ENCODE measurements around the gene PRSS35. TPM values are rescaled to one million over a fixed set of nuclear protein-coding genes. Genes with fewer than 3 reads are reported as not detected.

PRSS35 gene
- total and polyA plus RNA-seq, 2 donors (not counting 1 experiment from before 2014, with no cell fraction given) = not detected

GRCh38 chr6:83464381-83465140 is 47.8 kb upstream of the PRSS35 start:
- Histone ChIP-seq H2AFZ (ENCODE audit: insufficient read depth, low read depth, low read length, poor library complexity, severe bottlenecking) (no peak overlapping the region), H3K4me2 (replicated peaks; ENCODE audit: low read depth, low read length, poor library complexity, severe bottlenecking) (no peak overlapping the region), H3K9ac (ENCODE audit: low read length) (no peak overlapping the region), H3K27ac (ENCODE audit: low read length in 2 of 2) (no peak overlapping the region), H4K20me1 (ENCODE audit: control insufficient read depth, insufficient read depth, low read length, poor library complexity, severe bottlenecking) (no peaks in the 10 kb centered on the region), H3K27me3 (replicated peaks in 1 of 4; ENCODE audit: control extremely low read depth in 1 of 4, control insufficient read depth in 3 of 4, insufficient read depth in 4 of 4, low read length in 3 of 4) (no peaks in the 10 kb centered on the region), H3K36me3 (replicated peaks in 1 of 2; ENCODE audit: control extremely low read depth in 1 of 2, control insufficient read depth in 1 of 2, extremely low read depth in 1 of 2, insufficient read depth in 2 of 2, low read length in 1 of 2) (no peaks in the 10 kb centered on the region), H3K4me1 (ENCODE audit: control insufficient read depth in 2 of 2, insufficient read depth in 2 of 2, low read length in 2 of 2) (no peaks in the 10 kb centered on the region), H3K9me3 (ENCODE audit: control extremely low read depth in 1 of 3, control insufficient read depth in 2 of 3, insufficient read depth in 1 of 3, low read length in 2 of 3) (no peaks in the 10 kb centered on the region), H3K79me2 (ENCODE audit: control insufficient read depth, insufficient read depth, low read length) (no peaks in the 10 kb centered on the region), H3K4me3 (ENCODE audit: control extremely low read depth in 1 of 5, extremely low read depth in 1 of 5, insufficient read depth in 1 of 5, low read depth in 2 of 5, low read length in 4 of 5) (no peak overlapping the region)
- intact Hi-C loops (cut with micrococcal nuclease) = no loop called here
- Mint-ChIP-seq H3K9me3 (ENCODE audit: insufficient read depth) (no peaks in the 10 kb centered on the region), H3K27me3 (no peaks in the 10 kb centered on the region), H3K4me3 (no peak overlapping the region), H3K4me1 (no peaks in the 10 kb centered on the region), H3K27ac (no peak overlapping the region)
- TF ChIP-seq EZH2 (IDR thresholded peaks at IDR 0.05; ENCODE audit: borderline replicate concordance, insufficient read depth, low read depth, low read length, poor library complexity, severe bottlenecking) = no peak
- no peak for TF ChIP-seq CTCF (IDR thresholded peaks at IDR 0.05)
- POLR2A ChIA-PET = no interaction called here
- DNase-seq = no peak
- ATAC-seq (ENCODE audit: low read depth) = no peak
- CTCF ChIA-PET = interaction anchor here (0.5 kb wide), 1 partner anchor 180 kb away, joined by 4 read pairs; no protein-coding TSS in a partner anchor
- 100% methylated on average over 3 of the region's 5 CpGs for WGBS (ENCODE audit: insufficient coverage)

GRCh38 chr6:83466328-83466727 is 46.0 kb upstream of the PRSS35 start:
- no peaks in the 10 kb centered on the region for H3K4me1 Mint-ChIP-seq
- Histone ChIP-seq H3K4me3 (ENCODE audit: control extremely low read depth in 1 of 5, extremely low read depth in 1 of 5, insufficient read depth in 1 of 5, low read depth in 2 of 5, low read length in 4 of 5) (no peak overlapping the region), H3K27ac (ENCODE audit: low read length in 2 of 2) (no peak overlapping the region), H3K36me3 (replicated peaks in 1 of 2; ENCODE audit: control extremely low read depth in 1 of 2, control insufficient read depth in 1 of 2, extremely low read depth in 1 of 2, insufficient read depth in 2 of 2, low read length in 1 of 2) (no peaks in the 10 kb centered on the region), H4K20me1 (ENCODE audit: control insufficient read depth, insufficient read depth, low read length, poor library complexity, severe bottlenecking) (no peaks in the 10 kb centered on the region), H3K9me3 (ENCODE audit: control extremely low read depth in 1 of 3, control insufficient read depth in 2 of 3, insufficient read depth in 1 of 3, low read length in 2 of 3) (no peaks in the 10 kb centered on the region), H3K79me2 (ENCODE audit: control insufficient read depth, insufficient read depth, low read length) (no peaks in the 10 kb centered on the region), H3K9ac (ENCODE audit: low read length) (no peak overlapping the region), H3K4me1 (ENCODE audit: control insufficient read depth in 2 of 2, insufficient read depth in 2 of 2, low read length in 2 of 2) (no peaks in the 10 kb centered on the region), H3K27me3 (replicated peaks in 1 of 4; ENCODE audit: control extremely low read depth in 1 of 4, control insufficient read depth in 3 of 4, insufficient read depth in 4 of 4, low read length in 3 of 4) (no peaks in the 10 kb centered on the region), H3K4me2 (replicated peaks; ENCODE audit: low read depth, low read length, poor library complexity, severe bottlenecking) (no peak overlapping the region), H2AFZ (ENCODE audit: insufficient read depth, low read depth, low read length, poor library complexity, severe bottlenecking) (no peak overlapping the region)
- ChIA-PET POLR2A (no interaction called here), CTCF (no interaction called here)
- TF ChIP-seq CTCF (IDR thresholded peaks at IDR 0.05) (no peak), EZH2 (IDR thresholded peaks at IDR 0.05; ENCODE audit: borderline replicate concordance, insufficient read depth, low read depth, low read length, poor library complexity, severe bottlenecking) (no peak)
- no peak for DNase-seq
- no peak overlapping the region for H3K4me3 Mint-ChIP-seq
- no peaks in the 10 kb centered on the region for H3K27me3 Mint-ChIP-seq
- H3K9me3 Mint-ChIP-seq (ENCODE audit: insufficient read depth) = no peaks in the 10 kb centered on the region
- intact Hi-C loops (cut with micrococcal nuclease) = no loop called here
- no CpG with 5 or more reads among the region's 6 CpGs for WGBS (ENCODE audit: insufficient coverage)
- no peak for ATAC-seq (ENCODE audit: low read depth)
- H3K27ac Mint-ChIP-seq = no peak overlapping the region
